Activated CD4-positive, alpha-beta memory T cell treated with anti-CD3 and anti-CD28 coated beads, Interleukin-2, amount 10 ng/mL, durations not matched to agents 7 days and 5 days (primary cell): ENCODE results near the gene XAGE1B. TPM values are rescaled to one million over a fixed set of nuclear protein-coding genes. Genes with fewer than 3 reads are reported as not detected.
"Not testable (repeated sequence)": the region's sequence is repeated elsewhere in the genome, so short reads cannot be mapped to it uniquely, and the experiment has no call there.

Source experiments
- CTCF ChIA-PET: fragments of 350-600 bp; sonication (Branson Sonifier 250); formaldehyde crosslinking; loops from one replicate; lab custom pipeline; 2021; ENCODE audit warnings: antibody characterized with exemption, inconsistent platforms; lab: Charles Lee
- POLR2A ChIA-PET: fragments of 350-600 bp; sonication (Branson Sonifier 250); formaldehyde crosslinking; loops from one replicate; lab custom pipeline; 2021; ENCODE audit warnings: antibody characterized with exemption; lab: Charles Lee
- DNase-seq: peaks from one replicate; pipeline ENCODE4 v3.0.0-alpha.2; 2020
- H3K27ac Mint-ChIP-seq: one replicate; pipeline ENCODE4 v1.8.0; 2021; ENCODE audit warnings: mild to moderate bottlenecking, mixed read lengths
- H3K27me3 Mint-ChIP-seq: one replicate; pipeline ENCODE4 v1.8.0; 2021; ENCODE audit warnings: mixed read lengths
- H3K36me3 Mint-ChIP-seq: one replicate; pipeline ENCODE4 v1.8.0; 2021; ENCODE audit warnings: low read depth, mixed read lengths
- H3K4me1 Mint-ChIP-seq: one replicate; pipeline ENCODE4 v1.8.0; 2021; ENCODE audit warnings: mixed read lengths
- H3K4me3 Mint-ChIP-seq: one replicate; pipeline ENCODE4 v1.8.0; 2021; ENCODE audit warnings: mild to moderate bottlenecking, mixed read lengths
- H3K9me3 Mint-ChIP-seq: one replicate; pipeline ENCODE4 v1.8.0; 2021; ENCODE audit warnings: mixed read lengths
- total RNA-seq, 2 experiments: library from RNA; stranded (reverse); gene quantifications; one replicate each; pipeline ENCODE4 v1.2.3, GENCODE V29; 2021

The XAGE1B gene, protein sequence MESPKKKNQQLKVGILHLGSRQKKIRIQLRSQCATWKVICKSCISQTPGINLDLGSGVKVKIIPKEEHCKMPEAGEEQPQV
- total RNA-seq, result not detected

DNA sequence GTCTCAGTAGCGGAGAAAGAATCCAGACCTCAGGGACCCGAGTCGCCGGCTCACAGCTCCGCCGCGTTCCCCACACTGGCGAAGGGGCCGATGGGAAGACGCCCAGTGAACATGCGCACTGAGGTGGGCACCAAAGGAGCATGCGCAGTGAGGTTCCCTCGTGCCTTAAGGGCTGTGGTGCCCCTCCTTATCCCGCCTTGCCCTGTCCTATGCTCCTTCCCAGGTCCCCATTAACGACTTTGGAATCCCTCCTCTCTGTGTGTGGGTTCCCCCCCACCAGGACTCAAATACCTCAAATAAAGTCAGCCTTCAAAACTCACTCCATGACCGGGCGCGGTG lies at the start of gene XAGE1B:
Gene XAGE1B, minus strand, starts transcription at position 77 of the 339 bp plus-strand sequence. CDS start 1,536 bp downstream, outside the sequence.
- H3K4me3 Mint-ChIP-seq, H3K36me3 Mint-ChIP-seq, H3K9me3 Mint-ChIP-seq, CTCF ChIA-PET, POLR2A ChIA-PET, H3K4me1 Mint-ChIP-seq, H3K27me3 Mint-ChIP-seq, H3K27ac Mint-ChIP-seq, DNase-seq: not testable (repeated sequence)

DNA sequence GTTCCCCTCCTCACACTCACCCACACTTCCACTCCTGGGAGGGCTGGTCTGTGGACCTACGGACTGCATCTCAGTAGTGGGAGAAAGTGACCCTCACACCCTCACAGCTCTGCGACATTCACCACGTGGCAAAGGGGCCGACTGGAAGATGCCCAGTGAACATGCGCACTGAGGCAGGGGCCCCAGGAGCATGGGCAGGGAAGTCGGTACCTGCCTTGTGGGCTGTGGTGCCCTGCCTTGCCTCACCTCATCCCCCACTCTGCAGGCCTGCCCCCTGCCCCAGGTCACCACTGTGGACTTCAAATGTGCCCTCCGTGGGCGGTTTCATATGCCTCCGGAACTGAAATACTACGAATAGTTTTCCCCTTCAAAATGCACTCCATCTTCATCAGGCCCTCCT lies 46.2 kb upstream of the XAGE1B start:
- Mint-ChIP-seq H3K4me1 (no peaks in the 10 kb centered on the region), H3K4me3 (no peak overlapping the region), H3K27ac (no peak overlapping the region), H3K27me3 (no peaks in the 10 kb centered on the region), H3K9me3 (no peaks in the 10 kb centered on the region), H3K36me3 (no peaks in the 10 kb centered on the region)
- DNase-seq, result no peak
- ChIA-PET POLR2A (no interaction called here), CTCF (no interaction called here)

DNA sequence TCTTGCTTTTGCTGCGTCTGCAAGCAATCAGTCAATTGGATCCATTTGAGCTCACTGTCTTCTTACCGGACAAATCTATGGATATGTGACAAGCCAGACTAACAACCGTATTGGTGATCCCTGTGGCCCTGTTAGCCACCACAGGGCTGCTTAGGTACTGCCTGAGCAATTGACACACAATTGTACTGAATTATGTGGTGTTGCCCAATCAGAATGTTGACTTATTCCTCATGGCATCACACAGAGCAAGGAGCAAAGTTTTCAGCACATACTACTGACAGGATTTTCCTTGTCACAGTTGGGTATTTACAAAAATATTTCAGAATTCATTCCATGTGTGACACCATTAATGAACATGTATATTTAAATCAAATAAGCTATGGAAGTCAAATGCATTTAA lies 41.3 kb upstream of the XAGE1B start:
- Mint-ChIP-seq H3K36me3 (no peaks in the 10 kb centered on the region), H3K4me3 (no peak overlapping the region), H3K27ac (no peak overlapping the region), H3K4me1 (no peaks in the 10 kb centered on the region), H3K9me3 (no peaks in the 10 kb centered on the region), H3K27me3 (no peaks in the 10 kb centered on the region)
- ChIA-PET POLR2A (no interaction called here), CTCF (no interaction called here)
- DNase-seq, result no peak

DNA sequence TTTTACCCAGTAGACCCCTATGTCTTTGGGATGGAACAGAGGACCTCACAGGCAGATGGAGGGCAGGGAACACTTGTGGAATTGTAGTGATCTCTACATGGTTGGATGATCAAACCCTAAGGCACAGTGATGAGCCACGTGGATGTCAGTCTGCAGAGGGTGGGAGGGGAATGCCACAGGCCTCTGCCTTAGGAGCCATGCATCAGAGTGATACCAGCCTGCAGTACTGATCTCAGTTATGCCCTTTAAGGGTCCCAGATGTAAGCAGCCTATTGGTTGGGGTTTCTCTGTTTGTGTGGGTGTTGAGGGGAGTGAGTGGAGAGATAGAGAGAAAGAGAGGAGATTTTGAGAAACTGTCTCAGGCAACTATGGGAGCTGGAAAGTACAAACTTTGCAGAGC lies 39.9 kb upstream of the XAGE1B start:
- Mint-ChIP-seq H3K4me1 (no peaks in the 10 kb centered on the region), H3K36me3 (no peaks in the 10 kb centered on the region), H3K27me3 (no peaks in the 10 kb centered on the region), H3K27ac (no peak overlapping the region), H3K4me3 (no peak overlapping the region), H3K9me3 (no peaks in the 10 kb centered on the region)
- CTCF ChIA-PET, result no interaction called here
- DNase-seq, result no peak
- POLR2A ChIA-PET, result no interaction called here

DNA sequence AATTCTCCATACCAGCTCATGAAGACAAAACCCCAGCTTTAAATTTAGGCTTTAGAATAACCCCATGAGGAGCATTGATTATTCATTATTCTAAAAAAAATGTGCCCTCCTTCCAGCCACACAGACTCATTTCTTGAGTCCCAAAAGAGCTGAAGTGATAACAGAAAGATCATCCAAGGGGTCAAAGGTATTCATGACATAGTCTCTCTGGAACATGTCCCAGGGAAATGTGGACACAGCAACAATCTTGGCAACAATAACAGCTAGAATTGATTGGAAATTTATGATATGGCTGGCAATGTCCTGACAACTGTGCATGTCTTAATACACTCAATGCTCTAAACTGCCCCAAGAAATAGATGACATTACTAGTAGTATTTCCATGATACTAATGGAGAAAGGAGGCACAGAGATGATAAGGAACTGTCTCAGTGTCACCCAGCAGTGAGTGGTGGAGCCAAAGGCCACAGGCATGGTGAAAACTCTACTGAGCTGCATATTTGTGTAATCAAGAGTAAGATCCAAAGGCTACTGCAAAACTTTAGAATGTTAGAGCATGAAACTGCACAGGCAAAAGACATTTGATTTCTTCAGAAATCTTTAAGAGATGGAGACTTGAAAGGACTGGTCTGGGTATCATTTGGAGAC lies 37.3 kb upstream of the XAGE1B start:
- CTCF ChIA-PET, result no interaction called here
- H3K27ac Mint-ChIP-seq, result no peak overlapping the region
- DNase-seq, result no peak
- POLR2A ChIA-PET, result no interaction called here
- H3K4me1 Mint-ChIP-seq, result no peaks in the 10 kb centered on the region
- H3K27me3 Mint-ChIP-seq, result no peaks in the 10 kb centered on the region
- no peaks in the 10 kb centered on the region for H3K36me3 Mint-ChIP-seq
- no peaks in the 10 kb centered on the region for H3K9me3 Mint-ChIP-seq
- H3K4me3 Mint-ChIP-seq, result no peak overlapping the region

DNA sequence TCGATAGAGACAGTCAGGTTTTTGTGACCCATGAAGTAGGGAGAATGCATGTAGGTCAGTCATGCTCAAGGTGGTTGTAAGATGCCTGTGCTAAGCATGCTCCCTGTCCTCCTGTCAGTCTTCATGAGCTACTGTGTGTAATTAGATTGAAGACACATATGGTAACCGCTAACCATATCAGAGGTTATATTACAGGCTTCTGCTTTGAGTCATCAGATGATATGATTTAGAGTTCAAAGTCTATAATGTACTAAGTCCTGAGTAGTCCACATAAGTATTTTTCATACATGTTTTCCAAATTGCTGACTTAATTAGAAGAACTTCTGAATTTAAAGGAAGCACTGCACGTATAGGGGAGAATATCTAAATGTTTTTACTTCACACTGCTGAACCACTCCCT lies 31.9 kb upstream of the XAGE1B start:
- H3K36me3 Mint-ChIP-seq, H3K4me3 Mint-ChIP-seq, DNase-seq, POLR2A ChIA-PET, H3K9me3 Mint-ChIP-seq, H3K27ac Mint-ChIP-seq, CTCF ChIA-PET, H3K4me1 Mint-ChIP-seq, H3K27me3 Mint-ChIP-seq: not testable (repeated sequence)

DNA sequence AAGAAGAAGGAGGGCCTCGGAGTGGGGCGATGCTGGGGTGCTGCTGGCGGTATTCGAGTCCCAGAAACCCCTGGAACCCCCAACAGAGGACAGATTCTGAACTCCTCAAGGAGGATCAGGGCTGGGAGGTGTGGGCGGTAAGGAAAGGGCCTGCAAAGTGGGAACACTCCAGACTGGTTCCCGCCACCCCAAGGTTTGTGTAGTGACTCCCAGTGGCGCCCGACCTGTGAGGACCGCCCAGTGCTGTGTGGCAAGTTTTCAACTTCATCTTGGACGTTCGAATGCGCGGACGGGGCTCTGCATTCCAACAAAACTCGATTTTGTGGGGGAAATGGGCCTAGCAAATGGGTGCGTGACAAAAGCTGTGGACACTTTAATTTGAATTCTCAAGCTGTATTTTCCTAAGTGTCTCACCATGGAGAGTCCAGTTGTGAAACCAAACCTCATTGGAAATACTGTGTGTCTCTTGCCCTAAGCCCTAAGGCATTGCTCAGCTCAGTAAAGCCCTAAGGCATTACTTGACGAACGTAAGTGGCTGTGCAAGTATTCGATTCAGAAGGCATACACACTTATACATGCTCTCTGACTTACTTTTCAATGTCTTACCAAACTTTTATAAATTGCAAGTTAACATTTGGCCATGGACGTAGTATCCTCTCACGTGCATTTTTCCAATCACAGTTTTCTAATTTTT lies 27.4 kb upstream of the XAGE1B start:
- H3K27ac Mint-ChIP-seq, result no peak overlapping the region
- peaks cover 2% of the 10 kb centered on the region for H3K27me3 Mint-ChIP-seq
- no peaks in the 10 kb centered on the region for H3K9me3 Mint-ChIP-seq
- H3K4me1 Mint-ChIP-seq, result no peaks in the 10 kb centered on the region
- no peaks in the 10 kb centered on the region for H3K36me3 Mint-ChIP-seq
- CTCF ChIA-PET, result no interaction called here
- H3K4me3 Mint-ChIP-seq, result no peak overlapping the region
- no peak for DNase-seq
- POLR2A ChIA-PET, result no interaction called here

DNA sequence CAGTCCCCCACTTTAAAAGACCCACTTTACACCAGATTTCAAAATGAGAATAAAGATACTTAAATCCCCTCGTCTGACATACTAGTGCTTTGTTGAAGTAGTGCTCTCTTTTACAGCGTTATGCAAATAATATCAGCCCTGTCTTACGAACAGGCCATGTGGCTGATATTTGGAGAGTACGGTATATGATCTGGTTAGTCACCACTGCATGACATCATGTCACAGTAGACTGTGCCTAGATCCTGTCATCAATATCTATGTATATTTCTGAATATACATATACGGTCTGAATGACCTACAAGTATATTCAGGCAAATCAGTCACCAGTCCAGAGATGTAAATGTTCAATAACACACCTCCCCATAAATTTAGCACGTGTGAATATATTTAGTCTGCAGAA lies 25.4 kb upstream of the XAGE1B start:
- Mint-ChIP-seq H3K36me3 (no peaks in the 10 kb centered on the region), H3K4me3 (no peak overlapping the region), H3K27ac (no peak overlapping the region), H3K9me3 (no peaks in the 10 kb centered on the region), H3K4me1 (no peaks in the 10 kb centered on the region), H3K27me3 (peaks cover 2% of the 10 kb centered on the region)
- CTCF ChIA-PET, result no interaction called here
- no peak for DNase-seq
- POLR2A ChIA-PET, result no interaction called here

DNA sequence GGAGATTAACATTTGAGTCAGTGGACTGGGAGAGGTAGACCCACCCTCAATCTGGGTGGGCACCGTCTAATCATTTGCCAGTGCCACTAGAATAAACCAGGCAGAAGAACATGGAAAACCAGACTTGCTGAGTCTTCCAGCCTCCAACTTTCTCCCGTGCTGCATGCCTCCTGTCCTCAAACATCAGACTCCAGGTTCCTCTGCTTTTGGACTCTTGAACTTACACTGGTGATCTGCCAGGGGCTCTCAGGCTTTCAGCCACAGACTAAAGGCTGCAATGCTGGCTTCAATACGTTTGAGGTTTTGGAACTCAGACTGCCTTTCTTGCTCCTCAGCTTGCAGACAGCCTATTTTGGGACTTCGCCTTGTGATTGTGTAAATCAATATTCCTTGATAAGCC lies 24.2 kb upstream of the XAGE1B start:
- H3K36me3 Mint-ChIP-seq, DNase-seq, CTCF ChIA-PET: not testable (repeated sequence)

DNA sequence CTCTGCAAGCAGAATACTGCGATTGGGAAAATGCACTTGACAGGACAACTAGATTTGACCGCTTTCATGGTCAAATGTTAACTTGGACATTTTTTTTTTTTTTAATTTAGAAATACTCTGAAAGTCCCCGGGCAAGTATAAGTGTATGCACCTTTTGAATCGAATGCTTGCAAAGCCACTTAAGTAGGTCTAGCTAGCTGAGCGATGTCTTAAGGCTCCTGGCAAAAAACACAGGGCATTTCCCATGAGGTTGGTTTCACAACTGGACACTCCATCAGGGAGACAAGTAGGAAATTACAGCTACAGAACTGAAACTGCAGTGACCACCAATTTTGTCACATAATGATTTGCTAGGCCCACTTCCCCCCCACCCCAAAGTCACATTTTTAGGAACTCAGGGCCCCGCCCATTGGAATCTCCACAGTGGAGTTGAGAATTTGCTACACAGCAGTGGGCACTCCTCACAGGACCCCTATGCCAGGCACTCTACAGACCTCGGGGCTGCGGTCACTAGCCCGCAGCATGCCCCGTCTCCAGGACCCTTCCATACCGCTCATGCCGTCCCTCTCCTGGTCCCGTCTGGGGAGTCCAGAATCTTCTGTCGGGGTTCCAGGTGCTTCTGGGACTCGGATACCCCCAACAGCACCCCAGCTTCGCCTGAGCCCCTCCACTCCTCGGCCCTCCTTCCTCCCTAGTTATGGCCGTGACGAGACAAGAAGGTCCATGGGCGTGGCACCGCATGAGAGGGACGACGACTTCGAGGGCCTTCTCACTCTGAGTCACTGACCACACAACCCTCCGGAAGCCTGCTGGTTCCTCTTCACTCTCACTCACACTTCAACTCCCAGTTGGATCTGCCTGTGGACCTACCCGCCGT lies 515 bp downstream of the XAGE1B start:
- H3K4me3 Mint-ChIP-seq, POLR2A ChIA-PET, H3K4me1 Mint-ChIP-seq: not testable (repeated sequence)

More for the DNA sequence above, 24.2 kb upstream of the XAGE1B start:
- POLR2A ChIA-PET, H3K9me3 Mint-ChIP-seq, H3K27me3 Mint-ChIP-seq, H3K4me3 Mint-ChIP-seq, H3K27ac Mint-ChIP-seq, H3K4me1 Mint-ChIP-seq: not testable (repeated sequence)

DNA sequence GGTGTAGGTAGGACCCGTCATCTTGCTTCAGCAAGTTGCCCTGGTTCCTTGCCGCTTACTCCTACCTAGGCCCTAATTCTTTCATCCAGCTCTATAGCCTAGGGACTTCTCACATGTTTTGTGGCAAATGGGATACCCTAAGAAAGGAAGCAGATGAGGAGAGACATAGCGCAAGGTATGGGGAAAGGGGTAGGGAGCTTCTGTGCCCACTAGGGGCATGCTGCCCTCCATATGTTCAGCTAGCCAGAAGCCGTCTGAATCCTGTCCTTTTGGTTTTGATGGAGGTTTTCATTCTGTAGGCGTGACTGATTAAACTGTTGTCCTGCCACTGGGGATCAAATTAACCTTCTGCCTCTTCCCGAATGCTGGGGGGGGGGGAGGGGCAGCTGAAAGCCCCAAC lies 5.7 kb downstream of the XAGE1B start:
- POLR2A ChIA-PET, CTCF ChIA-PET, H3K27me3 Mint-ChIP-seq, H3K27ac Mint-ChIP-seq, H3K4me1 Mint-ChIP-seq, DNase-seq, H3K9me3 Mint-ChIP-seq, H3K36me3 Mint-ChIP-seq, H3K4me3 Mint-ChIP-seq: not testable (repeated sequence)

More for the DNA sequence above, 515 bp downstream of the XAGE1B start:
- H3K36me3 Mint-ChIP-seq, H3K9me3 Mint-ChIP-seq, CTCF ChIA-PET, H3K27ac Mint-ChIP-seq, DNase-seq, H3K27me3 Mint-ChIP-seq: not testable (repeated sequence)

DNA sequence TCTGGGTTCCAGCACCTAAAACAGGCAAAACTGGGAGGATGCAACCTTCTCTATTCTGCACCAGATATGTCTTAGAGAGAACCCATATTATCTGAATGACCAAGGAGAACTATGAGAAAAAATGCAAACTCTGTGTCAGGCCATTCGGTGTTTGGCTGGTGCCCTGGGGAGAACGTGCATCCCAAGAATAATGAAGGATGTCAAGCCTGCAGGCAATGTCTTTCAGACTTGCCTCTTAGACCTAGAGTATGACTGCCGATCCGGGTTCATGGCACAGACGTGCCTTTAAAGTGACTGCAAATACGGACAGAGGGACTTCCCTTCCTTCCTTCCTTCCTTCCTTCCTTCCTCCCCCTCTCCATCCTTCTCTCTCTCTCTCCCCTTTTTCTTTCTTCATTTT lies 6.9 kb downstream of the XAGE1B start:
- ChIA-PET CTCF (no interaction called here), POLR2A (no interaction called here)
- Mint-ChIP-seq H3K4me3 (no peak overlapping the region), H3K4me1 (no peaks in the 10 kb centered on the region), H3K27me3 (peaks cover 2% of the 10 kb centered on the region), H3K9me3 (no peaks in the 10 kb centered on the region), H3K36me3 (no peaks in the 10 kb centered on the region), H3K27ac (no peak overlapping the region)
- no peak for DNase-seq

DNA sequence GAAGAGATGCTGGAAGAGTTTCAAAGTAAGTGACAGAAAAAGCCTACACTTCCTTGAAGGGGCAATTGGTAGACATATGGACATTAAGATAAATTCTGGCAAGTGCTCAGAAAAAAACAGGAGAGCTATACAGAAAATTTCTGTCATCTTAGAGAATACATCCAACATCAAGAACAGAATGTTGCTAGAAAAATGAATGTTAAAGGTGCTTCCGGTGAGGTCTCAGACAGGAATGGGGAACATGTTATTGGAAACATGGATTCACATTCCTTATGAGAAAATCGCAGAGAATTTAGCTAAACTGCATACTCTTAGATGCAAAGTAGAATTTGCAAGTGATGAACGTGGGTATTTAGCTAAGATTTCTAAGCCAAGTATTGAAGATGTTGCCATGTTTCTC lies 9.5 kb downstream of the XAGE1B start:
- Mint-ChIP-seq H3K27ac (no peak overlapping the region), H3K27me3 (peaks cover 2% of the 10 kb centered on the region), H3K9me3 (no peaks in the 10 kb centered on the region), H3K4me3 (no peak overlapping the region), H3K4me1 (no peaks in the 10 kb centered on the region), H3K36me3 (no peaks in the 10 kb centered on the region)
- ChIA-PET POLR2A (no interaction called here), CTCF (no interaction called here)
- DNase-seq, result no peak
